ENCODE measurements around the gene WSCD1.

- TF ChIP-seq CTCF (IDR thresholded peaks at IDR 0.05; ENCODE audit: extremely low read depth in 1 of 2, insufficient read depth in 1 of 2, low read depth in 1 of 2, low read length in 2 of 2) (no peak), EZH2 (IDR thresholded peaks at IDR 0.05; ENCODE audit: borderline replicate concordance, low read depth, low read length, severe bottlenecking) (no peak), POLR2AphosphoS5 (IDR thresholded peaks at IDR 0.05; ENCODE audit: insufficient read depth, low read depth, low read length) (no peak), MAX (IDR thresholded peaks at IDR 0.05; ENCODE audit: insufficient read depth, insufficient read length) (no peak), JUN (IDR thresholded peaks at IDR 0.05; ENCODE audit: borderline replicate concordance, insufficient read depth, insufficient read length, low read depth) (no peak), MYC (IDR thresholded peaks at IDR 0.05; ENCODE audit: low read depth, low read length) (no peak)
Observed at GRCh38 chr17:6100891-6101500, 30.8 kb downstream of the WSCD1 start.

Measured in endothelial cell of umbilical vein (primary cell).